DND-41 (cell line): ENCODE measurements around the gene CRYZ.

Experiments
- ATAC-seq: fragments of 200-7000 bp; cut with Tn5 transposase; 3 replicates; pipeline ENCODE4 v1.9.1; 2021; ENCODE audit warnings: low read depth; ENCODE audit not compliant: insufficient read depth
- DNase-seq: peaks from one replicate; pipeline ENCODE4 v3.0.0-alpha.2; 2020
- H2AFZ ChIP-seq: 2 replicates; pipeline ENCODE4 v1.6.0; 2012; ENCODE audit warnings: low read depth, low read length
- H3K27ac ChIP-seq: 2 replicates; pipeline ENCODE4 v1.5.1; 2012; ENCODE audit warnings: low read length, inconsistent platforms
- H3K27me3 ChIP-seq: fragments of 200-600 bp; sonication (generic); 2 replicates; pipeline ENCODE4 v1.6.0; 2012; ENCODE audit warnings: low read length, mild to moderate bottlenecking, inconsistent platforms; ENCODE audit not compliant: insufficient read depth, poor library complexity
- H3K36me3 ChIP-seq: 2 replicates; pipeline ENCODE4 v1.5.1; 2012; ENCODE audit warnings: low read length, inconsistent platforms; ENCODE audit not compliant: insufficient read depth
- H3K4me1 ChIP-seq: 2 replicates; pipeline ENCODE4 v1.5.1; 2012; ENCODE audit warnings: mild to moderate bottlenecking, low read length; ENCODE audit not compliant: insufficient read depth
- H3K4me2 ChIP-seq: 2 replicates; pipeline ENCODE4 v1.6.0; 2012; ENCODE audit warnings: mild to moderate bottlenecking, moderate library complexity, low read length, inconsistent platforms; ENCODE audit not compliant: insufficient read depth
- H3K4me3 ChIP-seq, 2 experiments: fragments of 200-600 bp in 1 of 2; shearing (Covaris generic) in 1 of 2; 2 replicates each; pipeline ENCODE4 v1.5.1; 2012 to 2016; ENCODE audit warnings: inconsistent platforms in 2 of 2, low read length in 2 of 2, mild to moderate bottlenecking in 2 of 2, low read depth in 1 of 2, moderate library complexity in 1 of 2
- H3K79me2 ChIP-seq: 2 replicates; pipeline ENCODE4 v1.6.0; 2012; ENCODE audit warnings: low read length, inconsistent platforms; ENCODE audit not compliant: insufficient read depth
- H3K9ac ChIP-seq: 2 replicates; pipeline ENCODE4 v1.6.0; 2012; ENCODE audit warnings: low read depth, mild to moderate bottlenecking, inconsistent platforms, low read length, moderate library complexity
- H3K9me3 ChIP-seq: 2 replicates; pipeline ENCODE4 v1.5.1; 2012; ENCODE audit warnings: low read length, moderate library complexity, mild to moderate bottlenecking, inconsistent platforms; ENCODE audit not compliant: insufficient read depth, severe bottlenecking
- H4K20me1 ChIP-seq: 2 replicates; pipeline ENCODE4 v1.6.0; 2012; ENCODE audit warnings: low read length; ENCODE audit not compliant: insufficient read depth
- EZH2 ChIP-seq: IDR thresholded peaks from 3 replicates; pipeline ENCODE4 v1.6.1; 2012; ENCODE audit warnings: borderline replicate concordance, low read depth, mild to moderate bottlenecking, moderate library complexity, low read length, inconsistent platforms; ENCODE audit not compliant: severe bottlenecking
- TF ChIP-seq, protein P1 (sequence below): IDR thresholded peaks from 2 replicates; pipeline ENCODE4 v1.5.1; 2012; ENCODE audit warnings: borderline replicate concordance, low read length, moderate library complexity, mild to moderate bottlenecking; ENCODE audit not compliant: poor library complexity, severe bottlenecking; ENCODE audit errors: extremely low read depth

The CRYZ gene

DNA sequence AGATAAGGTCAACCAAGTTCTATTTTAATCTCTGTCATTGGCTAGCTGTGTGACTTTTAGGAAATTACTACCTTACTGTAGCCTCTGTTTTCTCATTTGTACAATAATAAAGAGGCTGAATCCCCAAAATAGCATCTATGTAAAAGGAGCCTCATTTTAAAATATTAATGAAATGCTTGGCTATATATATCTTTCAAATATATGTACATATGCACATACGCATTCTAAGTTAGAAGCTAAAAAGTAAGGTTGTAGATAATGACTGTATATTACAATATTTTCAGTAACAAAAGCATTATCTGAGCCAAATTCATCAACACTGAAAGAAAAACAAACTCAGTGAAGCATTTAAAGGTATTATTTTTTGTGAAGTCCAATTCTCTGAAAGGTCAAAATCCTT lies 44.7 kb upstream of the CRYZ start:
- Histone ChIP-seq H4K20me1 (no peaks in the 10 kb centered on the region), H3K27ac (no peak overlapping the region), H3K4me1 (no peaks in the 10 kb centered on the region), H3K9ac (no peak overlapping the region), H3K4me3 (no peak overlapping the region), H3K4me2 (no peak overlapping the region), H3K79me2 (no peaks in the 10 kb centered on the region), H2AFZ (no peak overlapping the region), H3K9me3 (no peaks in the 10 kb centered on the region), H3K27me3 (peaks cover 3% of the 10 kb centered on the region), H3K36me3 (no peaks in the 10 kb centered on the region)
- no peak for TF ChIP-seq EZH2
- TF ChIP-seq, protein P1, sequence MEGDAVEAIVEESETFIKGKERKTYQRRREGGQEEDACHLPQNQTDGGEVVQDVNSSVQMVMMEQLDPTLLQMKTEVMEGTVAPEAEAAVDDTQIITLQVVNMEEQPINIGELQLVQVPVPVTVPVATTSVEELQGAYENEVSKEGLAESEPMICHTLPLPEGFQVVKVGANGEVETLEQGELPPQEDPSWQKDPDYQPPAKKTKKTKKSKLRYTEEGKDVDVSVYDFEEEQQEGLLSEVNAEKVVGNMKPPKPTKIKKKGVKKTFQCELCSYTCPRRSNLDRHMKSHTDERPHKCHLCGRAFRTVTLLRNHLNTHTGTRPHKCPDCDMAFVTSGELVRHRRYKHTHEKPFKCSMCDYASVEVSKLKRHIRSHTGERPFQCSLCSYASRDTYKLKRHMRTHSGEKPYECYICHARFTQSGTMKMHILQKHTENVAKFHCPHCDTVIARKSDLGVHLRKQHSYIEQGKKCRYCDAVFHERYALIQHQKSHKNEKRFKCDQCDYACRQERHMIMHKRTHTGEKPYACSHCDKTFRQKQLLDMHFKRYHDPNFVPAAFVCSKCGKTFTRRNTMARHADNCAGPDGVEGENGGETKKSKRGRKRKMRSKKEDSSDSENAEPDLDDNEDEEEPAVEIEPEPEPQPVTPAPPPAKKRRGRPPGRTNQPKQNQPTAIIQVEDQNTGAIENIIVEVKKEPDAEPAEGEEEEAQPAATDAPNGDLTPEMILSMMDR = no peak
- DNase-seq (no peak), ATAC-seq (no peak)

DNA sequence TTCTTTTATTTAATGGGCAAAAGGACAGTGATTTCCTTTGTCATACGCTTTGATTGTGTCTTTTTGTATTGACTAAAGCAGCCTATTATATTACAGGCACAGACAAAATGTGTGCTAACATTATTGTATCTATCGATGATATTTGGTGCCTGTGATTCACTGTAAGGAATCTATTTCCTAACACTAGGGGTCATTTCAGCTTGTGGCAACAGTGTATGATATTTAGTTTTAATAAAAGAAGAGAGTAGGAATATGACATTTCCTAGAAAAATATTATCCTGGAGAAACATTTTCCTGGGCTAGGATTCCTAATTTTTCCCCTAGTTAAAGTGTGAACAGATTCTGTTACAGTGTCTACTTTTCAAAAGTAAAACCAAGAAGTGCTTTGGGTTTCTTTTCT lies 42.9 kb upstream of the CRYZ start:
- no peak overlapping the region for H2AFZ ChIP-seq
- H3K4me2 ChIP-seq = no peak overlapping the region
- H4K20me1 ChIP-seq = no peaks in the 10 kb centered on the region
- no peaks in the 10 kb centered on the region for H3K36me3 ChIP-seq
- no peak overlapping the region for H3K27ac ChIP-seq
- no peaks in the 10 kb centered on the region for H3K9me3 ChIP-seq
- peaks cover 3% of the 10 kb centered on the region for H3K27me3 ChIP-seq
- H3K9ac ChIP-seq = no peak overlapping the region
- H3K79me2 ChIP-seq = no peaks in the 10 kb centered on the region
- H3K4me1 ChIP-seq = no peaks in the 10 kb centered on the region
- ATAC-seq (no peak), DNase-seq (no peak)
- no peak overlapping the region for H3K4me3 ChIP-seq
- no peak for TF ChIP-seq EZH2
- TF ChIP-seq, protein P1 = no peak

DNA sequence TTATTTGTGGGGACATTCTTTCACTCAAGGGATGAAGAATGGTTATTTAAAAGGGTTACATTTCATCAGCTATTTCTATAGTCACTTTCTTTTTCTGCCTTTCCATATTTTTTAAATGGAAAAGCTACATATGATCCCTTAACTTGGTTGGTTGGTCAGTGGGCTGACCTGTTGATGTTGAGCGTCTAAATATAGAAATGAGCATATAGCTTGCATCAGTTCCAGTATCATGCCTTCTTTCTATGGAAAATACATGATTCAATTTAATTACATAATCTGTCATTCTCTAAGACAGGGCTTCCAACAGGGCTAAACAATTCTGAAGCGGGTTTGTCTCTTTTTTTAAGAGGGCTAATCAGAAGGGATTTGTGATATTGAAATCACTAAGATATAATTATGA lies 40.7 kb upstream of the CRYZ start:
- Histone ChIP-seq H2AFZ (no peak overlapping the region), H3K27me3 (peaks cover 3% of the 10 kb centered on the region)
- no peak for DNase-seq

More for the DNA sequence above, 40.7 kb upstream of the CRYZ start:
- Histone ChIP-seq H3K4me2 (no peak overlapping the region), H3K36me3 (no peaks in the 10 kb centered on the region), H3K9me3 (no peaks in the 10 kb centered on the region), H3K9ac (no peak overlapping the region), H4K20me1 (no peaks in the 10 kb centered on the region), H3K4me1 (no peaks in the 10 kb centered on the region), H3K4me3 (no peak overlapping the region), H3K79me2 (no peaks in the 10 kb centered on the region), H3K27ac (no peak overlapping the region)
- no peak for ATAC-seq
- TF ChIP-seq, protein P1 = no peak
- TF ChIP-seq EZH2 = no peak
